ENCODE results near the gene GPR78. TPM values are rescaled to one million over a fixed set of nuclear protein-coding genes. Genes with fewer than 3 reads are reported as not detected.

GPR78 gene
- polyA plus RNA-seq, 1 donor (not counting 4 experiments of a cell fraction or from before 2014, with no cell fraction given) = not detected

- Histone ChIP-seq H3K9me1 (ENCODE audit: control insufficient read depth, extremely low read depth, insufficient read depth, low read length) (no peaks in the 10 kb centered on the region), H3K79me2 (ENCODE audit: control insufficient read depth, insufficient read depth, low read length) (no peaks in the 10 kb centered on the region), H3K36me3 (ENCODE audit: control insufficient read depth in 2 of 2, extremely low read depth in 1 of 2, insufficient read depth in 2 of 2, low read length in 2 of 2) (no peaks in the 10 kb centered on the region), H3K27me3 (ENCODE audit: control insufficient read depth, extremely low read depth, insufficient read depth, low read length) (peaks cover 1% of the 10 kb centered on the region), H3K9ac (ENCODE audit: control insufficient read depth, extremely low read depth, insufficient read depth, low read length) (no peak overlapping the region), H3K4me1 (ENCODE audit: control insufficient read depth, extremely low read depth, insufficient read depth, low read length) (no peaks in the 10 kb centered on the region), H3K27ac (ENCODE audit: control insufficient read depth, insufficient read depth, low read length) (no peak overlapping the region), H4K20me1 (ENCODE audit: control insufficient read depth, extremely low read depth, insufficient read depth, low read length) (no peaks in the 10 kb centered on the region), H3K4me3 (ENCODE audit: control insufficient read depth in 2 of 3, extremely low read depth in 1 of 3, insufficient read depth in 2 of 3, low read depth in 1 of 3, low read length in 3 of 3) (no peak overlapping the region), H3K9me3 (ENCODE audit: control insufficient read depth, low read depth, low read length) (no peaks in the 10 kb centered on the region), H2AFZ (ENCODE audit: control insufficient read depth, low read length) (no peak overlapping the region), H3K4me2 (ENCODE audit: control insufficient read depth, extremely low read depth, insufficient read depth, low read depth, low read length) (no peak overlapping the region)
- FAIRE-seq = no peak
- TF ChIP-seq CTCF (optimal IDR thresholded peaks at IDR 0.05 in 1 of 3, IDR thresholded peaks at IDR 0.05 in 1 of 3, conservative IDR thresholded peaks at IDR 0.05 in 1 of 3; ENCODE audit: extremely low read depth in 1 of 3, insufficient read depth in 2 of 3, low read length in 3 of 3) (no peak), EZH2 (IDR thresholded peaks at IDR 0.05; ENCODE audit: low read length) (no peak)
- dilution Hi-C loops (cut with MboI; ENCODE audit: extremely low pct_ligation_motif_present, low sequenced_read_pairs) = no loop called here
- DNase-seq (ENCODE audit: low read depth, low spot score) = no peak
Observed at GRCh38 chr4:8559524-8560264, 20.5 kb upstream of the GPR78 start.

GRCh38 chr4:8560265-8561047 lies 19.7 kb upstream of the GPR78 start:
- Histone ChIP-seq H3K36me3 (ENCODE audit: control insufficient read depth in 2 of 2, extremely low read depth in 1 of 2, insufficient read depth in 2 of 2, low read length in 2 of 2) (no peaks in the 10 kb centered on the region), H4K20me1 (ENCODE audit: control insufficient read depth, extremely low read depth, insufficient read depth, low read length) (no peaks in the 10 kb centered on the region), H2AFZ (ENCODE audit: control insufficient read depth, low read length) (no peak overlapping the region), H3K4me2 (ENCODE audit: control insufficient read depth, extremely low read depth, insufficient read depth, low read depth, low read length) (no peak overlapping the region), H3K27me3 (ENCODE audit: control insufficient read depth, extremely low read depth, insufficient read depth, low read length) (no peaks in the 10 kb centered on the region), H3K27ac (ENCODE audit: control insufficient read depth, insufficient read depth, low read length) (no peak overlapping the region), H3K4me3 (ENCODE audit: control insufficient read depth in 2 of 3, extremely low read depth in 1 of 3, insufficient read depth in 2 of 3, low read depth in 1 of 3, low read length in 3 of 3) (no peak overlapping the region), H3K9me3 (ENCODE audit: control insufficient read depth, low read depth, low read length) (no peaks in the 10 kb centered on the region), H3K79me2 (ENCODE audit: control insufficient read depth, insufficient read depth, low read length) (no peaks in the 10 kb centered on the region), H3K4me1 (ENCODE audit: control insufficient read depth, extremely low read depth, insufficient read depth, low read length) (no peaks in the 10 kb centered on the region), H3K9me1 (ENCODE audit: control insufficient read depth, extremely low read depth, insufficient read depth, low read length) (no peaks in the 10 kb centered on the region), H3K9ac (ENCODE audit: control insufficient read depth, extremely low read depth, insufficient read depth, low read length) (no peak overlapping the region)
- FAIRE-seq (no peak), DNase-seq (ENCODE audit: low read depth, low spot score) (no peak)
- no peak for TF ChIP-seq EZH2 (IDR thresholded peaks at IDR 0.05; ENCODE audit: low read length)
- TF ChIP-seq CTCF (optimal IDR thresholded peaks at IDR 0.05 in 1 of 3, IDR thresholded peaks at IDR 0.05 in 1 of 3, conservative IDR thresholded peaks at IDR 0.05 in 1 of 3; ENCODE audit: extremely low read depth in 1 of 3, insufficient read depth in 2 of 3, low read length in 3 of 3) = no peak
- dilution Hi-C loops (cut with MboI; ENCODE audit: extremely low pct_ligation_motif_present, low sequenced_read_pairs) = no loop called here
